NCI-H345 (cell line): ENCODE results near the gene AVP.

Source experiments
- DNase-seq: peaks from one replicate; lab custom pipeline; 2025; lab: John Stamatoyannopoulos, UW

AVP gene

GRCh38 chr20:3047486-3048419 is 36.8 kb downstream of the AVP start:
- DNase-seq: no peak

- peak; percentile 86 for DNase-seq
These were observed 37.7 kb downstream of the AVP start for GRCh38 chr20:3046677-3047462.

GRCh38 chr20:3045816-3046676 is 38.5 kb downstream of the AVP start, which contains the start of gene MRPS26:
Gene MRPS26 (plus strand): TSS chr20:3046052. CDS start chr20:3046069, 17 bp downstream.
- DNase-seq: peak; percentile 90

- peak; percentile 82 for DNase-seq
These were observed 39.3 kb downstream of the AVP start for GRCh38 chr20:3045042-3045815.

DNA sequence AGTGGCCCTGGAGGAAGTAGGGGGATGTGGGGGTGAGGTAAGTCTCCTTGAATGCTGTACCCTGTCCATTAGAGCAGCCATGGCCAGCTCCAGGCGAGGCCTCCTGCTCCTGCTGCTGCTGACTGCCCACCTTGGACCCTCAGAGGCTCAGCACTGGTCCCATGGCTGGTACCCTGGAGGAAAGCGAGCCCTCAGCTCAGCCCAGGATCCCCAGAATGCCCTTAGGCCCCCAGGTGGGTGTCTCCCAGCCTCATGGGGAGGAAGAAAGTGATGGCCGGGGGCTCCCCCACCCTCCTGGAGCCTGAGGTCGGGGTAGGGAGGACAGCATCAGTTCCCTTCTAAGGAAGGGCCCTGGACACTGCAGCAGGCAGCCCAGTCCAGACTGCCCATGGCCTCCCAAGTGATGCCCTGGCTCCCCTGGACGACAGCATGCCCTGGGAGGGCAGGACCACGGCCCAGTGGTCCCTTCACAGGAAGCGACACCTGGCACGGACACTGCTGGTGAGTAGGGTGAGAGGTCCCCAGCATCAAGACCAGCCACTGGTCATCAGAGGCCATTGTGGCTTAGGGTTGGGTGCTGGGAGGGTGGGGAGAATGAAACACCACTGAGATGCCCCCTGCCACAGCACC is 40.1 kb downstream of the AVP start:
- DNase-seq: no peak

DNA sequence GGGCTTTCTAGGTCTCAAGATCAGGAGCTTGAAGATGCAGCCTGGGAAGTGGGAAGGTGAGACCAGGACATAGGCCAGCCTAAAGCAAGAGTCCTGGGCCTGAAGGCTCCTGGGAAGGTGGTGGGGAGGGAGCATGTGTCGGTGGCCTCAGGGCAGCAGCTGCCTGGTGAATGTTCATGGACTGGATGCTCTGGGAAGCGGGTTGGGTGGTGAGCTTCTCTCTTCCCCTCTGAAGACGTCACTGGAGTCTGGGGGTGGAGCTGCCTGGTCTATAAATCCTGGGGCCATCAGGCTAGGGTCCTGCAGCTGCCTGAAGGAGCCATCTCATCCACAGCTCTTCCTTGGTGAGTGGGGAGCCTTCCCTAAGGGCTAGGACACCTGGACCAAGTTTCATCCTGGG is 41.2 kb downstream of the AVP start, which contains the start of gene GNRH2:
TSS of gene GNRH2 (plus strand) at position 301 of the 400 bp plus-strand sequence. CDS start 793 bp downstream, outside the sequence.
- no peak for DNase-seq

DNA sequence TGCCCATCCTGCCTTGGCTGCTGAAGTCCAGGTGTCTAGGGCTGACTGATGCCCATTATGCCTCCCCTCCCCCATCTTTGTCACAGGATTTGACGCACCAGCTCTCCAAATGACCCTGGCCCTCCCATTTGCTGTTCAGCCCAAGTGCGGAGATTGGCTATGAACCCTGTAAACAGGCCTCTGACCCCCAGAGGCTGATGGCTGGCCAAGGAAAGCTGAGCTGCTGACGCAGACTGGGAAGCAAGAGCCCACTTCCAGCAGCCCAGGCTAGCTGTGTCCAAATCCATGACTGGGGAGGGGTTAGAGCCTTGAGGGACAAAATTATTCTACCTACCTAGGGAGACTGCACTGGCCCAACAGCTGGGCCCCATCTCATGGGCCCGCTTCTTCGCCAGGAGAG is 41.9 kb downstream of the AVP start:
- DNase-seq: no peak

GRCh38 chr20:3041854-3042409 is 42.6 kb downstream of the AVP start:
- peak; percentile 72 for DNase-seq

GRCh38 chr20:3040086-3040485 is 44.4 kb downstream of the AVP start:
- DNase-seq: no peak

DNA sequence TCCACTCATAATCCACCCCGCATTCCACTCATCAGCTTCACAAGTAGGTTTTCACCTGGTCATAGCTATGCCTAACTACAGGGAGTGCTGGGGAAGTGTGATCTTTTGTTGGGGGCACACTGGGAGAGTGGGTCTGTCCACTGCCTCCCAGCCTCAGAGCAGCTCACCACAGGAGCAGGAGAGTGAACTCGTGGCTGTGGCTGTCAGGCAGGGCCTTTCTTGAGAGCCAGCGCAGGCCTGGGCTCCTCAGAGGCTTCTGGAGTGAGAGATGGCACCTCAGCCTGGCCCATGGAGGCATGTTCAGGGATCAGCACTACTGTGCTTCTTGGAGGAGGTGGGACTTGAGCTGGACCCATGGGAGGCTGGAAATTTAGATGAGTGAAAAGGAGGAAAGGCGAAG is 45.1 kb downstream of the AVP start:
- no peak for DNase-seq

DNA sequence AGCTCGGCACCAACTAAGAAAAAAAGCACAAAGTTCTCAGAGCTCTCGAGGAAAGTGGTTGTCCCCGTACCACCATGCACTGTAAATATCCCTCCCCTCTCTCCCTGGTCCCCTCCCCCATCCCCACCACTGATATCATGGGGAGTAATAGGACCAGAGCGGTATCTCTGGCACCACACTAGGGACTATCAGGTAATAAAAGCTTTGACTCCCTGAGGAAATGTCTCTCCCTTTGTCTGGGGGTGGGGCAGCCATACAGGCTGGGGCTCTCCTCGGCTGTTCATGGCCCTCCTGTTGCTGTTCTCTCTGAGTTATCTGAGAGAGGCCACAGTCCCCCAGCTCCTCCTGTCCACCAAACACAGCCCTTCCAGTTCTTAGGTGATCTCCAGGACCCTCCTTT is 46.1 kb downstream of the AVP start:
- DNase-seq: no peak

- no peak for DNase-seq
These were observed 46.9 kb downstream of the AVP start for GRCh38 chr20:3037654-3038053.

GRCh38 chr20:3032624-3033023 is 51.9 kb downstream of the AVP start:
- no peak for DNase-seq
